Activated naive CD4-positive, alpha-beta T cell treated with anti-CD3 and anti-CD28 coated beads for 36 hours (primary cell): ENCODE data around the gene FRAS1. TPM values are rescaled to one million over a fixed set of nuclear protein-coding genes. Genes with fewer than 3 reads are reported as not detected.
A peak's percentile ranks its signal among the peaks of the same experiment; 100 is the strongest.
"Not testable (repeated sequence)": the region's sequence is repeated elsewhere in the genome, so short reads cannot be mapped to it uniquely, and the experiment has no call there.

ENCODE experiments used
- CTCF ChIA-PET: fragments of 350-600 bp; sonication (Branson Sonifier 250); formaldehyde crosslinking; loops from one replicate; lab custom pipeline; 2021; ENCODE audit warnings: antibody characterized with exemption; lab: Charles Lee
- DNase-seq: peaks from one replicate; pipeline ENCODE4 v3.0.0-alpha.2; 2020
- H3K27ac Mint-ChIP-seq: one replicate; pipeline ENCODE4 v1.8.0; 2021; ENCODE audit warnings: mild to moderate bottlenecking, mixed read lengths
- H3K27me3 Mint-ChIP-seq: one replicate; pipeline ENCODE4 v1.8.0; 2021; ENCODE audit warnings: low read depth, mixed read lengths
- H3K36me3 Mint-ChIP-seq: one replicate; pipeline ENCODE4 v1.8.0; 2021; ENCODE audit warnings: low read depth, mixed read lengths
- H3K4me1 Mint-ChIP-seq: one replicate; pipeline ENCODE4 v1.8.0; 2021; ENCODE audit warnings: low read depth, mixed read lengths
- H3K4me3 Mint-ChIP-seq: one replicate; pipeline ENCODE4 v1.8.0; 2021; ENCODE audit warnings: mild to moderate bottlenecking, moderate library complexity, mixed read lengths
- H3K9me3 Mint-ChIP-seq: one replicate; pipeline ENCODE4 v1.8.0; 2021; ENCODE audit warnings: mixed read lengths
- intact Hi-C: fragments of 100-400 bp; cut with micrococcal nuclease; formaldehyde crosslinking; loops from one replicate; pipeline ENCODE4 v1.15.1; 2023
- total RNA-seq, 2 experiments: library from RNA; stranded (reverse); gene quantifications; one replicate each; pipeline ENCODE4 v1.2.3, GENCODE V29; 2021

Gene FRAS1
- not detected for total RNA-seq

GRCh38 chr4:78057135-78057599 is at the start of gene FRAS1:
TSS of gene FRAS1 (plus strand) at chr4:78057323. CDS start at chr4:78058010, 687 bp downstream.
- intact Hi-C loops, result loop anchor here (1.0 to 10.0 kb wide), 4 partner anchors 240 to 879 kb away; partner anchors contain the start of gene CNOT6L
- CTCF ChIA-PET, result interaction anchor here (0.9 kb wide), 1 partner anchor 26 kb away, joined by 3 read pairs; no protein-coding TSS in a partner anchor
- H3K9me3 Mint-ChIP-seq, result no peaks in the 10 kb centered on the region
- H3K27ac Mint-ChIP-seq, result no peak within 1 kb of the TSS
- H3K4me1 Mint-ChIP-seq, result peaks cover 21% of the 10 kb centered on the region
- no peaks in the 10 kb centered on the region for H3K36me3 Mint-ChIP-seq
- peak within 1 kb of the TSS; percentile 65 for H3K4me3 Mint-ChIP-seq
- DNase-seq, result peak; percentile 13
- H3K27me3 Mint-ChIP-seq, result peaks cover 47% of the 10 kb centered on the region

- H3K27me3 Mint-ChIP-seq, intact Hi-C loops, H3K36me3 Mint-ChIP-seq, H3K9me3 Mint-ChIP-seq, H3K4me3 Mint-ChIP-seq, DNase-seq, H3K27ac Mint-ChIP-seq, H3K4me1 Mint-ChIP-seq: not testable (repeated sequence)
- CTCF ChIA-PET, result interaction anchor here (0.6 kb wide), 1 partner anchor 81 kb away, joined by 3 read pairs; no protein-coding TSS in a partner anchor
Measured at GRCh38 chr4:78011003-78011402, 46.1 kb upstream of the FRAS1 start.

- Mint-ChIP-seq H3K4me3 (no peak overlapping the region), H3K4me1 (no peaks in the 10 kb centered on the region), H3K36me3 (peaks cover 2% of the 10 kb centered on the region), H3K27me3 (no peaks in the 10 kb centered on the region), H3K27ac (no peak overlapping the region), H3K9me3 (peaks cover 6% of the 10 kb centered on the region)
- intact Hi-C loops, result no loop called here
- CTCF ChIA-PET, result no interaction called here
- no peak for DNase-seq
Measured at GRCh38 chr4:78014889-78015886, 41.9 kb upstream of the FRAS1 start.

GRCh38 chr4:78018271-78019049 is 38.7 kb upstream of the FRAS1 start:
- Mint-ChIP-seq H3K27ac (no peak overlapping the region), H3K36me3 (no peaks in the 10 kb centered on the region), H3K27me3 (no peaks in the 10 kb centered on the region), H3K9me3 (no peaks in the 10 kb centered on the region), H3K4me3 (no peak overlapping the region), H3K4me1 (no peaks in the 10 kb centered on the region)
- CTCF ChIA-PET, result interaction anchor here (0.7 kb wide), 1 partner anchor 25 kb away, joined by 3 read pairs; no protein-coding TSS in a partner anchor
- DNase-seq, result no peak
- intact Hi-C loops, result no loop called here

- H3K27ac Mint-ChIP-seq, result no peak overlapping the region
- no peaks in the 10 kb centered on the region for H3K9me3 Mint-ChIP-seq
- intact Hi-C loops, result no loop called here
- DNase-seq, result no peak
- CTCF ChIA-PET, result interaction anchor here (0.7 kb wide), 1 partner anchor 26 kb away, joined by 3 read pairs; no protein-coding TSS in a partner anchor
- no peaks in the 10 kb centered on the region for H3K36me3 Mint-ChIP-seq
- H3K4me1 Mint-ChIP-seq, result no peaks in the 10 kb centered on the region
- no peaks in the 10 kb centered on the region for H3K27me3 Mint-ChIP-seq
- no peak overlapping the region for H3K4me3 Mint-ChIP-seq
Measured at GRCh38 chr4:78019414-78019813, 37.7 kb upstream of the FRAS1 start.

GRCh38 chr4:78020677-78021076 is 36.4 kb upstream of the FRAS1 start:
- Mint-ChIP-seq H3K4me3 (no peak overlapping the region), H3K4me1 (no peaks in the 10 kb centered on the region), H3K9me3 (no peaks in the 10 kb centered on the region), H3K27me3 (no peaks in the 10 kb centered on the region), H3K36me3 (no peaks in the 10 kb centered on the region), H3K27ac (no peak overlapping the region)
- DNase-seq, result no peak
- CTCF ChIA-PET, result no interaction called here
- intact Hi-C loops, result no loop called here

- DNase-seq, result no peak
- H3K4me1 Mint-ChIP-seq, result no peaks in the 10 kb centered on the region
- no peaks in the 10 kb centered on the region for H3K9me3 Mint-ChIP-seq
- H3K27ac Mint-ChIP-seq, result no peak overlapping the region
- peaks cover 2% of the 10 kb centered on the region for H3K27me3 Mint-ChIP-seq
- H3K36me3 Mint-ChIP-seq, result no peaks in the 10 kb centered on the region
- no peak overlapping the region for H3K4me3 Mint-ChIP-seq
- CTCF ChIA-PET, result no interaction called here
- intact Hi-C loops, result no loop called here
Measured at GRCh38 chr4:78022517-78022916, 34.6 kb upstream of the FRAS1 start.

- intact Hi-C loops, result no loop called here
- peaks cover 2% of the 10 kb centered on the region for H3K27me3 Mint-ChIP-seq
- H3K4me3 Mint-ChIP-seq, result no peak overlapping the region
- H3K9me3 Mint-ChIP-seq, result no peaks in the 10 kb centered on the region
- no peaks in the 10 kb centered on the region for H3K36me3 Mint-ChIP-seq
- no peak for DNase-seq
- H3K27ac Mint-ChIP-seq, result no peak overlapping the region
- no peaks in the 10 kb centered on the region for H3K4me1 Mint-ChIP-seq
- CTCF ChIA-PET, result no interaction called here
Measured at GRCh38 chr4:78024085-78024484, 33.0 kb upstream of the FRAS1 start.

- no peak overlapping the region for H3K27ac Mint-ChIP-seq
Measured at GRCh38 chr4:78024576-78025091, 32.5 kb upstream of the FRAS1 start.

GRCh38 chr4:78031417-78031950 is 25.6 kb upstream of the FRAS1 start:
- Mint-ChIP-seq H3K9me3 (no peaks in the 10 kb centered on the region), H3K4me3 (no peak overlapping the region), H3K4me1 (no peaks in the 10 kb centered on the region), H3K27ac (no peak overlapping the region), H3K27me3 (peaks cover 7% of the 10 kb centered on the region), H3K36me3 (no peaks in the 10 kb centered on the region)
- no peak for DNase-seq
- intact Hi-C loops, result no loop called here
- CTCF ChIA-PET, result interaction anchor here (0.6 to 1.0 kb wide), 3 partner anchors 26 to 833 kb away, joined by 3 to 5 read pairs (median 3); partner anchors contain the start of gene FRAS1

More at GRCh38 chr4:78024576-78025091, 32.5 kb upstream of the FRAS1 start:
- no peaks in the 10 kb centered on the region for H3K4me1 Mint-ChIP-seq
- CTCF ChIA-PET, result no interaction called here
- no peaks in the 10 kb centered on the region for H3K9me3 Mint-ChIP-seq
- intact Hi-C loops, result no loop called here
- peaks cover 2% of the 10 kb centered on the region for H3K27me3 Mint-ChIP-seq
- no peaks in the 10 kb centered on the region for H3K36me3 Mint-ChIP-seq
- DNase-seq, result no peak
- no peak overlapping the region for H3K4me3 Mint-ChIP-seq

- no peak overlapping the region for H3K4me3 Mint-ChIP-seq
- no peak for DNase-seq
- H3K4me1 Mint-ChIP-seq, result no peaks in the 10 kb centered on the region
- peaks cover 5% of the 10 kb centered on the region for H3K27me3 Mint-ChIP-seq
- H3K9me3 Mint-ChIP-seq, result no peaks in the 10 kb centered on the region
- H3K36me3 Mint-ChIP-seq, result no peaks in the 10 kb centered on the region
- H3K27ac Mint-ChIP-seq, result no peak overlapping the region
- intact Hi-C loops, result no loop called here
- CTCF ChIA-PET, result no interaction called here
Measured at GRCh38 chr4:78032446-78032845, 24.7 kb upstream of the FRAS1 start.

GRCh38 chr4:78032929-78033328 is 24.2 kb upstream of the FRAS1 start:
- Mint-ChIP-seq H3K27ac (no peak overlapping the region), H3K4me1 (no peaks in the 10 kb centered on the region)

More at GRCh38 chr4:78032929-78033328, 24.2 kb upstream of the FRAS1 start:
- intact Hi-C loops, result no loop called here
- DNase-seq, result no peak
- Mint-ChIP-seq H3K9me3 (no peaks in the 10 kb centered on the region), H3K27me3 (peaks cover 5% of the 10 kb centered on the region), H3K36me3 (no peaks in the 10 kb centered on the region), H3K4me3 (no peak overlapping the region)
- CTCF ChIA-PET, result no interaction called here
